LHCN-M2 (cell line): ENCODE data around the gene MAGEF1. TPM values are rescaled to one million over a fixed set of nuclear protein-coding genes. Genes with fewer than 3 reads are reported as not detected.
A peak's percentile ranks its signal among the peaks of the same experiment; 100 is the strongest.

ENCODE experiments used
- DNase-seq: peaks from one replicate; pipeline ENCODE4 v3.0.0-alpha.2; 2012; ENCODE audit warnings: low read depth
- polyA plus RNA-seq: library from polyadenylated mRNA; unstranded; fragments of >200 nt; gene quantifications from one replicate; pipeline ENCODE4 v1.2.1, GENCODE V29; 2012; ENCODE audit warnings: missing spikeins
- total RNA-seq: library from RNA; depleted of rRNA; stranded (reverse); fragments of >200 nt; gene quantifications from 2 replicates; pipeline ENCODE4 v1.2.3, GENCODE V29; 2014; rRNA removed

The MAGEF1 gene
- total RNA-seq: 49.2 and 53.7 TPM in 2 replicates
- polyA plus RNA-seq: 27.2 TPM

DNA sequence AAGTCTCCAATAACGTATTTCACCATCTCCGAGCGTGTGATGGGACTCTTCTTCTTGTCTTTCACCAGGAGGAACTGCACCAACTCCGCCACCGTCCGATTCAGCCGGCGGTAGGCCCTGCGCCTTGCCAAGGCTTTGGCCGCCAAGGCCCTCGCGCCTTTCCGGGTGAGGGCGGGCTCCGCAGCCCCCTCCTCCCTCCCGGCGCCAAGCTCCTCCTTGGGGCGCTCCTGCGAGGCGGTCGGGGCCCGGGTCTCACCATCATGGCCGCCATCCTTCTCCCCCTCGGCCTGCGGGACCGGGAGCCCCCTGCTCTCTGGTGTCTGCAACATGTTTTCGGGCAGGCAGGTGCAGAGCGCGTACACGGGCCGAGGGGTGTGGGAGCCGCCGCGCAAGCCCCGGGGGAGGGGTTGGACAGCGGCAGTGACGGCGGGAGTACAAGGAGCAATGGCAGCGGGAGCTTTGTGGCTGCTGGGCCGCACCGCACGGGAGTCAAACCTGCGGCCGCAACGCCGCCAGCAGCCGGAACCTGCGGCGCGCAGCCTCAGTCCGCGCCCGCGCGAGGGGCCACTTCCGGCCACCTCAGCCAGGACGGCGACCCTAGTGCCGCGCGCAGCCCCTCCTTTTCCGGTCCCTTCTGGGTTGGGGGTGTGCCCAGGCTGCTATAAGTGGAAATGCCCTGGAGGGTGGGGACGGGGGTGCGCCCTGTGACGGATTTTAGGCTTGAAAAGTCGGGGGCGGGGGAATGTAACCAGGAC is at the start of gene MAGEF1:
MAGEF1 (minus strand) TSS at position 572 of the 755 bp plus-strand sequence; CDS start at position 329, 243 bp downstream.
- DNase-seq: peak; percentile 81

DNA sequence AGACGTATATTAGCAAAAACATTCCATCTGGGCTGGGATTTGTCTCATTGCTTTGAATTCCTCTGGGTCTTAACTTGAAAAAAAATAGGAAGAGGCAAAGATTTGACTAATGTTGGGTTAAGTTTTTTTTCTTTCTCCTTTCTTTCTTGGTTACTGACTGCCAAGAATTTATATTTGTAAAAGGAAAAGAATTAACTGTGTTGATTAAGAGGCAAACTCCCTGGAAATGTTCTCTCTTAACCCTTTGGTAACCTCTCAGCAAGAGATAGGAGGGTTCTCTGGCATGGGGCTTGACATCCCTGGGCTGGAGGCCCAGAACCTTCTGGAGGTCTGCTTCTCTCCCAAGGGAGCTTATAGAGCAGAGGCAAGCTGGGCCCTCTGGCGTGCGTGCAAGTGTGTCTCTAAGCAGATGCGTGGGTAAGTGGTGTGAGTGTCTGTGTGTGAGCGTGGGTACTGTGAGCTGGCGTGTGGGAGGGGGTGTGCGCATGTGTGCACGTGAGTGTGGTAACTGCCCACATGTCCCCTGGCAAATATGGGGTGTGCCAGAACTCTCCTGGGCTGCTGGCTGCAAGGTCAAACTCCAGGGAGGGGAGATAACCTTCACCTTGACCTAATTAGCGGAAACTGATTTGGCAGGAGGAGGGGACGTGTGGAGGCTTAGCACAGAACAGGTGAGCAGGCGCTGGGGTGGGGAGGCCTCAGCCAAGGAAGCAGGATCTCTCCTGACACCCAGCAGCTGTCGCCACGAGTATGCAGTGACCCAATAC is 49.4 kb upstream of the MAGEF1 start:
- DNase-seq: no peak

DNA sequence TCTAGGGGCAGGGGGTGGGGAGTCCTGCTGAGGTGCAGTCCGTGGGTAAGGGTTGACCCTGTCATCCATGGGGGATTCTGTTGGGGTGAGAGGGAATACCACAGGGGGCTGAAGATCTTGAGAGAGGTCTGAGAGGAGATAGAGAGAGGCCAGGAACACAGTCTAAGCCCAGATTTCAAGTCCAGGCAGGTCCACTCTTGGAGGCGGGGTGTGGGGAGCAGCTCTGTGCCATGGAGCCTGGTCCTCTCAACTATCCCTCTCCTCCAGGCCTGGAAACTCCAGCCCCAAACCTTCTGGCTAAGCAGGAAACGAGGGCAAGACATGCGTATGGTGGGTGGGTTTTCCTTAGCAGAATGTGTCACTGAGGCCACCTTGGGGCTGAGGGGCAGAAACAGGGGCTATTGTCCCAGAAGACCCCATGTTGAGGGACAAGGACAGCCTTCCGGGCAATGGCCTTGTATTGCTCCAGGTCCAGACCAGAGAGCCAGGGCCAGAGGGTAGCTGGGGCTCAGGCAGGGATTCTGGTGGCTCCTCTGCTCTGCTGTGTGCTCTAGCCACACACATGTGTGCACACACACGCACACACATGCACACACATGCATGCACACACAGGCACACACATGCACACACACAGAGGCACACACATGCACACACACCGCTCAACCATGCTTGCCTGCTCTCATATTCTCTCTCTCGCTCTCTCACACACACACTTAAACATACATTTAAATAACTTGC is 48.6 kb upstream of the MAGEF1 start:
- no peak for DNase-seq

DNA sequence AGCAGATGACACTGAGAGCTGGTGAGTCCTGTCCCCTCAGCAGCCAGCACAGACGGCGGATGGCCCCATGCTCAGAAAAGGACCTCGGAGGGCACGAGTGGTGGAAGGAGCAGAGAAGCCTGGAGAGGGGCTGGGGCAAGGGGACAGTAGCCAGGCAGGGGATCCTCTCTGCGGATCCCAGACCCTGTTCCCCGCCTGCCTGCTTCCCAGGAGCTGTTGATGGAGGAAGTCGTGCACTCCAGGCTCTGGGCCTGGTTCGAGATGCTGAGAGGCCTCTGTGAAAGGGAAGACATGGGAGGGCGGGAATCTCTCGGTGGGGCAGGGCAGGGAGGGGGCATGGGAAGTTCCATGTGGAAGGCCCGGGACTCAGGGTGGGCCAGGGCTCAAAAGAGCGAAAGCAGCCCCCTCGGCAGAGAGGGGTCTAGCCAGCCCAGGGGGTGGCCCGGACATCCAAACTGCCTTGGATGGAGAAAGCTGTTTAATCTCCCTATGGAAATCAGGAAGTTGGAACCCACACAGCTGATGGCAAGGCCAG is 47.9 kb upstream of the MAGEF1 start:
- DNase-seq: no peak

DNA sequence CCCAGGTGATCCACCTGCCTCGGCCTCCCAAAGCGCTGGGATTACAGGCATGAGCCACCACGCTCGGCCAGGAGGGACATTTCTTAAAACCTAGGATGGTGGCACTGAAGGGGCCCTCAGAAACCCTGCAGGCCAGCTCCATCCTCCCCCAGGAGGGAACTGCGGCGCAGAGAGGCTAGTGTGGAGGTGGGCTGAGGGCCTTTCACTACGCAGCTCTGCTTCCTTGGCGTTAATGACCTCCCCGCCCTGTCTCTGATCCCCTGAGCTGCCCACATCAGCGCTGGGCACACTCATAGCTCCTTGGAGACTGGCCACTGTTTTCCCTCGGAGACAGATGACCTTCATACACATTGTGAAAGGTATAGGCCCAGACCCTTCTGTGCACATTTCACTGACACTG is 46.2 kb upstream of the MAGEF1 start:
- no peak for DNase-seq

- no peak for DNase-seq
These were observed 45.3 kb upstream of the MAGEF1 start for GRCh38 chr3:184757022-184757651.

- no peak for DNase-seq
These were observed 44.5 kb upstream of the MAGEF1 start for GRCh38 chr3:184756151-184757021.

- DNase-seq: no peak
These were observed 43.5 kb upstream of the MAGEF1 start for GRCh38 chr3:184755315-184755731.

- no peak for DNase-seq
These were observed 40.5 kb upstream of the MAGEF1 start for GRCh38 chr3:184752361-184752760.

DNA sequence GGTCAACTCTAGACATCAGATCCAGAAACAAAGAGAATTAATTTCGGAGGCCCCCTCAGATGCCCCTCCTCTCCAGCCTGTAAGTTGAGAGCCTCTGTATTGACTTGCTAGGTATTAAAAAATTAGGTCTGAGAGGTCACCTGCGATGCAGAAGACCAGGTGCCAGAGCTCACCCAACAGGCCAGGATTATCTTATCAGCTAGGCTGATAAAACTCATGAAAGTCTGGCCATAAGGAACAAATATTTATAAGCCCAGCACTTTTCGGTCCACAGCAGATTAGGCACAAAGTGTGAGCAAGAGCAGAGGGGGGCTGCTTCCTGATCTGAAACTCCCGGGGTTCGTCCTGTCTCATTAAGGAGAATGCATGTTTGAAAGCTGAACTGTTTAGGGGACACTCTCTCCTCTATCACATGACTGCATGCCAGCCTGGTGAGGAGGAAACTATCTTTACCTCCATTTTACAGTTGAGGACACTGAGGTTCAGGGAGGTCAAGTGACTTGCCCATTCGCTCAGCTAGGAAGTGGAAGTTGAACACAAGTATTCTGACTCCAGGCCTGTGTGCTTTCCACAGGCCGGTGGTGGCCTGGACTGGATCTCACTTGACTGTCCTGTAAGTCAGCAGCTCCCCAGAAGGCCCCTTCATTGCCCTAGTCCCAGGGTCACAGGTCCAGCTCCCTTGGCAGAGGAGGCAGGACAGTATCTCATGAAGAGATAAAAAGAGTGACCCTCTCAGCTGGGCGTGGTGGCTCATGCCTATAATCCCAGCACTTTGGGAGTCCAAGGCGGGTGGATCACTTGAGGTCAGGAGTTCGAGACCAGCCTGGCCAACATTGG is 39.6 kb upstream of the MAGEF1 start:
- DNase-seq: no peak

- DNase-seq: no peak
These were observed 38.7 kb upstream of the MAGEF1 start for GRCh38 chr3:184750349-184751083.

DNA sequence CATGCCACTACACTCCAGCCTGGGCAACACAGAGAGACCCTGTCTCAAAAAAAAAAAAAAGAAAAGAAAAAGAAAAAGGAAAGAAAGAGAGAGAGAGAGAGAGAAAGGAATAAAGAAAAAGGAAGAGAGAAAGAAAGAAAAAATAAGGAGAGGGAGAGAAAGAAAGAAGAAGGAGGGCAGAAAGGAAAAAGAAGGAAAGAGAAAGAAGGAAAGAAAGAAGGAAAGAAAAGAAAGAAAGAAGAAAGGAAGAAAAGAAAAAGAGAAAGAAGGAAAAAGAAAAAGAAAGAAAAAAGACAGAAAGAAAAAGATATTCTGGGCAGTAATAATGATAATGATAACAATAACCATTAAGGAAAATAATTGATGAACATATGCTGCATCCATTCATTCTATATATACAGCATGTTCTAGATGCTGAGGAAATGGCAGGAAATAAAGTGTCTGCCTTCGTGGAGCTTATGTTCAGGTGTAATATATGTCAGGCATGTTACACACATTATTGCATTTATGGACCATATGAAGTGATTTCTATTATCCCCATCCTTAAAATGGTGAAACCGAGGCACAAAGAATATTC is 37.4 kb upstream of the MAGEF1 start:
- DNase-seq: no peak

DNA sequence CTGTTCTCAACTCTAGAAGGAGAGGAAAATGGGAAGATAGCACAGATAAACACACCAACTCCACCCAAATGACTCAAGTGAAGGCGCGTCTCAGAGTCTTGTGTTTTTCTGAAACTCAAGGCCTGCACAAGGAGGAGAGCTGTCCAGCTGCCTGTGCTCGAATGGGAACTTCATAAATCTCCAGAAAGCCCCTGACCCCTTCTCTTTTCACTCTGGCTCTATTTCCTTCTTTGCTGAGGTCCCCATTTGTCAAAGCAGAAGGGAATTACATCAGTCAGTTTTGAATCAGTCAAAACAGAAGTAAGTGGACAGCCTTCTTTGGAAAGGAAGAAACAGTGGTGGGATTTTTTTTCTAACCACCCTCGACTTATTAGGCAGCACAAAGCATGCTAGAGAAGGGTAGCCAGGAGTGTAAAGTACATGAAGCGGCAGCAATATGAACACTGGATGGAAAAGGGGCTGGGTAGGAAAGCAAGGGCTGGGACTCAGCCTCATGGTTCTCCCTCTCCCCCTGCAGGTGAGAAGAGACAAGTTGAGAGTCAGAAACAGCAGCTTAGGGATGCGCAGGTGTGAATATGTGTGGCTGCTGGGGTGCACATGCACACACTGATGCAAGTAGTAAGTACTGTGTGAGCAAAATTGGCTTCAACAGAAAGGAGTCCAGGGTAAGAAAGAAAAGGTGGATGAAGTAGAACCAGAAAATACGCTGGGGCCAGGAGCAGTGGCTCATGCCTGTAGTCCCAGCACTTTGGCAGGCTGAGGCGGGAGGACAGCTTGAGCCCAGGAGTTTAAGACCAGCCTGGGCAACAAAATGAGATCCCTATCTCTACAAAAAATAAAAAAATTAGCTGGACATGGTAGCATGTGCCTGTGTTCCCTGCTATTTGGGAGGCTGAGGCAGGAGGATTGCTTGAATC is 36.6 kb upstream of the MAGEF1 start:
- DNase-seq: no peak

DNA sequence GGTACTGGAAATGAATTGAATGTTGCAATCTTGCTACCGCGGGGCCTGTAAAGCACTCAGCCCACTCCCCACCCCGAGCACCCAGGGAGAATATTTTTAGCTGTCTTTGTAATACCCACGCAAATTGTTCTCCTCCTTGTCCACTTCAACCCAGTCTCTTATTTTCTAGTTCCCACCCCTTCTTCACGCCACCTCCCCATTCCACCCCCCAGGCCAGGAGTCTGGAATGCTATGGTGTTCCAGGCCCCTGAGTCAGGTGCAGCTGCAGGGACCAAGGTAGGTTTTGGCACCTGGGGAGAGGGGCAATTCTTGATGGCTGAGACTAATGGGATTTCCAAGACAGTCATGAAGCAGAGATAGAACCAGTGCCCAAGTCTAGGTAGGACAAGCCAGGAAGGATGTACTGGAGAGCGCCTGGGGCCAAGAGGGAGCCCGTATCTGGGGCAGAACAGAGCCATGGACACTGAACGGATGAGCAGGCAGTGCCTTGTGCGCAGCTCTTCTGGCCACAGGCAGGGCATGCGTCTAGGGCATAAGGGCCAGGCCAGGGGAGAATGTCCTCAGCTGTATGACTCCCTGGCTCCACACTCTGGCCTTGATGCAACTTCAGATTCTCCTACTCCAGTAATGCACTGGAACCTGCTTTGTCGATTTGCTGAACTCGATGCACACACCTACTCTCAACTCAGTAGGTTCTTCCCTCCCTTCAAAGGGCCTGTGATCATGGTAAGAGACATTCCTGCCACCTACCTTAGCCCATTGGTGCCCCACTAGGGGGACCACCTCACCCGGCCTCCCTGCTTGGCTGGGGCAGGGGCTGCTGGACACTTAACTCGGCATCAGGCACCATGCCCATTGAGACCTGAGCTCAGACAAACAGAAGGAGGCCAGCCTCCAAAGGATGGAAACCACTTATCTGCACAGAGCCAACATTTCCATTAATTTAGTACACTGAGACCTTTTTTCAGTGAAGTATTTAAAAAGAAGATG is 34.6 kb upstream of the MAGEF1 start:
- DNase-seq: no peak

DNA sequence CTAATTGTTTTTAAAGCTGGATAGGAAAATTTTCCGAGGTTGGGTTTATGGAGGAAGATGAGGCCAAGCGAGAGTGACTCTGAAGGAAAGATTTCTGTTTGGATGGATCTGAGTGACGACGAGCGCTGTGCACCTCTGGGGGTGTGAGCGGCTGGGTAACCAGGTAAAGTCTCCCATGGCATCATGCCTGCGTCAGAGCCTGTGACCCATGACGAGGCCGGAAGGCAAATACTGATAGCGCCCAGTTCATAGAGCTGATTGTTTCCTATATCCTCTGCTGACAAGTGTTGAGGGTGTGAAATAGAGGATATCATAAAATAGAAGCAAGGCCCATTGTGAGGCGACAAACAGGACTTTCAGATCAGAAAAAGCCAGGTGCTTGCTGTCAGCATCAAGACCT is 33.7 kb upstream of the MAGEF1 start:
- no peak for DNase-seq

DNA sequence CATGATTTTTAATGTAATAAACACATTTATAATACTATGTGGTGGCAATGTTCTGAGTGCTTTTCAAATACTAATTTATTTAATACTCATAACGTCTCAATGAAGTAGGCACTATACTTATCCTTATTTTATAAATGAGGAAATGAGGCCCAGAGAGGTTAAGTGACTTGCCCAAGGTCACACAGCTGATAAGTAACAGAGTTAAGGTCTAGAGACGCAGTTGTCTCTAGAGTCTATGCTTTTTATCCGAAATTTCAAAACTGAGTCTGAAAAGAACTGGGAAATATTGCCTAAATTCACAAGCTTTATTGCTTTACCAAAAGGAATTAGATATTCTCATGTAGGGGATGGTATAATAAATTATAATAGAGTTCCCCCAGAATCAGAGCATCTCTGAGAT is 31.4 kb upstream of the MAGEF1 start:
- no peak for DNase-seq
